GM23248 (cell line): ENCODE measurements around the gene RASGRF1.

ENCODE experiments used
- EZH2 ChIP-seq: fragments of 200-600 bp; sonication (generic); IDR thresholded peaks from 2 replicates; pipeline ENCODE4 v1.6.1; 2018; ENCODE audit warnings: antibody characterized with exemption, mild to moderate bottlenecking; ENCODE audit not compliant: insufficient read depth, poor library complexity, severe bottlenecking
- EZH2phosphoT487 ChIP-seq: fragments of 200-600 bp; sonication (generic); IDR thresholded peaks from 2 replicates; pipeline ENCODE4 v1.6.1; 2018; ENCODE audit warnings: antibody characterized with exemption, moderate library complexity, mild to moderate bottlenecking, low read depth; ENCODE audit not compliant: insufficient read depth

DNA sequence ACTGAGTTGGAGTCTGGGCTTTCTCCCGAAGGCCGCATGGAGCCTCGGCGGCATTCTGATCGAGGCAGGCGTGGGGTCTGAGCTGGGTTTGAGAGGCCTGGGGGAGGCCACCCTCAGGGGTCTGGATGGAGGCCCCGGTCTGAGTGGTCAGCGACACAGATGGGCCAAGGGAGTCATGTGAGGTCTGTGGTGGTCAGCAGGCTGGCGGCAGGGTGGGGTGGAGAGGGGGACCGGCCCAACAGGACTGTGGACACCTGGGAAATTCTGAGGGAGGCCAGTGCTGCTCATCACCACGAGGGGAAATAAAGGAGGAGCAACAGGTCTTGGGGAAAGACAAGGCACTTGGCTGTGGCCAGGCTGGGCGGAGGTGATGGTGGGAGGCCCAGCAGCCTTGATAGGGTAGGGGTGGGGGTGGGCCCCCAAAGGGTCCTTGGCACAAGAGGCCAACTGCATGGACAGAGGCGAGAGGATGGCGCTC lies 161.9 kb downstream of the RASGRF1 start:
- TF ChIP-seq EZH2 (no peak), EZH2phosphoT487 (no peak)
